ENCODE data around the gene PATJ.

- no peak for TF ChIP-seq POLR2AphosphoS5 (IDR thresholded peaks at IDR 0.05)
- TF ChIP-seq EP300 (conservative IDR thresholded peaks at IDR 0.05; ENCODE audit: poor library complexity, severe bottlenecking), result no peak
- TF ChIP-seq CTCF (IDR thresholded peaks at IDR 0.05; ENCODE audit: poor library complexity, severe bottlenecking), result no peak
Measured at GRCh38 chr1:62198069-62198780, 455.9 kb downstream of the PATJ start.

Data from neural cell (in vitro differentiated cells).